NOMO-1 treated with dmso at 0.1 percent for 144 hours (cell line): ENCODE data around the gene KIF16B.

Source experiments
- DNase-seq: peaks from one replicate; lab custom pipeline; 2025; ENCODE audit not compliant: unreplicated experiment; lab: John Stamatoyannopoulos, UW

The KIF16B gene

GRCh38 chr20:16364320-16364687 is 208.9 kb downstream of the KIF16B start:
- DNase-seq: no peak

GRCh38 chr20:16363506-16364319 is 209.5 kb downstream of the KIF16B start:
- no peak for DNase-seq

GRCh38 chr20:16362642-16363041 is 210.6 kb downstream of the KIF16B start:
- DNase-seq: no peak

DNA sequence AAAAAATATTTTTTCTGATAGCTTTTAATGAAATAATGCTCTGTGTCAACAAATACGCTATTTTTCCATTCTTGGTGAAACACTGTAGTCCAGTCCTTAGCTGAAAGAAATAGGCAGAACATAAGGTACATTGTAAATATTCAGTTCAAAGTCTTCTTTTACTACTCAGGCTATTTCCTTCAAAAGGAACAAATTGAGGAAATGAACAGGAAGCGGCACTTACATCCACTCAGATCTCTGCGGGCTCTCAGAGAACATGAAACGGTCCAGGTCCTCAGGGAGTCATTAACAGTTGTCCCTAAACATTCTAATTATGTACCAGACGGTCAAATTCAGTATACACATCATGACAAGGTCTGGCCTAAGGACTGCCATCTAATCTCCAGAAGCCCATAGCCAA is 212.6 kb downstream of the KIF16B start:
- no peak for DNase-seq

- DNase-seq: no peak
Measured at GRCh38 chr20:16353417-16353781, 219.8 kb downstream of the KIF16B start.

DNA sequence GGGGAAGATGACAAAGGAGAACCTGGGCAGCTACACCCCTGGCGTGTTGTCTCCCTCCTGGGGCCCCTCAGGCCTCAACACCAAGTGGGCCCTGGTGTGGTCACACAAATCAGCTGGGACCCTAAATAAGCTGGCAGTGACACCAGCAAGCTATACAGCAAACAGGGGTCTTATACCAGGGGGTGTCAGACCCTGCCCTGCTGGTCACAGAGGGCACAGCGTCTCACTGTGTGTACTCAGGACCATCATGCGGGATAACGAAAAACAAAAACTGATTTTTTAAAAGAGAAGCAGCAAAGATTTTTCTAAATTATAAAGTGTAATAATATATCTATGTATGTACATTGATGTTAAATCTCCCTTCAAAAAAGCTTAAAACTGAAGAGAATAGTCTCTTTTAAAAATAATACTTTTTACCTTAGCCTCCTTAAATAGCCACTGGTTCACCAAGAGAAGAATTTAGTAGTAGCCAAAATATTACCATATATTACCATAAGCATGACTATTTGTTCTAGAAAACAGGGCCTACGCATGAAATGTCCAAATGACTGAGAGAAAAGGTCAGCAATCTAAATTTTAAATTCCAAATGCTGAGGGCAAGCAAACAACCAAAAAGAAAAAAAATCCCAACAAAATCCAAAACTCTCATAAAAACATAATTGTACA is 220.4 kb downstream of the KIF16B start:
- no peak for DNase-seq

DNA sequence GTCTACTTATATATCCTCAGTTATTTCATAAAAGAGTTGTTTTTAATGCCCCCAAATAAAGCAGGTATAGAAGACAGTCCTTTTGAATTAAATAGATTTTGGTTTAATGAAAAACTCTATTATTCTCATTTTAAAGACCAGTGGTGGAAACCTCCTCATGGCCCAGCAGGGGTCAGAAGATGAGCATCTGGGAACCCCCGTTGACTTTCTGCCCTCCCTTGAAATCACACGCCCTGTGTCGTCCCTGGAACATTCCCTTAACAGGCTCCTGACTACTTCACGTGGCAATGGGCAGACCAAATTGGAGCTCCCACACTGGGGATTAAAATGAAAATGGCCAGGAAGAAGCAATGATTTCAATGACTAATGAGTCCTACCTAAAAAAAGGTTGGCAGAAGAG is 220.9 kb downstream of the KIF16B start:
- no peak for DNase-seq

- DNase-seq: no peak
Measured at GRCh38 chr20:16351415-16351814, 221.8 kb downstream of the KIF16B start.

DNA sequence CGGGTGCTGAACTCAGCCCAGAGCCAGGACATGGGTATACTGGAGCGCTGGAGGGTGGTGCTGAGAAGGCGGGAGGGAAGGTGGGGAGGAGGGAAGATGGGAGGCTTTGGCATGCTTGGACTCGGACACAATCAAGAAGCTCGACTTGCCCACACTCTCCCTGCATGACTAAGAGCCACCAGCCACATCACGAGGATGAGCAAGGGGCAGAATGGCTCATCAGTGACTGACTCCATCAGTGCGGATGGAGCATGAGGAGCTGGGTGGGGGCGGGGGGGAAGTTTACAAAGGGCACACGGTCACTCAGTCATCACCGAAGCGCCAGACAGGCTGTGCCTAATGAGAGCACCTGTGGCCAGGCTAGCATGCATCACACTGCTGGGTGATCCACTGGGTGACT is 222.8 kb downstream of the KIF16B start:
- no peak for DNase-seq

DNA sequence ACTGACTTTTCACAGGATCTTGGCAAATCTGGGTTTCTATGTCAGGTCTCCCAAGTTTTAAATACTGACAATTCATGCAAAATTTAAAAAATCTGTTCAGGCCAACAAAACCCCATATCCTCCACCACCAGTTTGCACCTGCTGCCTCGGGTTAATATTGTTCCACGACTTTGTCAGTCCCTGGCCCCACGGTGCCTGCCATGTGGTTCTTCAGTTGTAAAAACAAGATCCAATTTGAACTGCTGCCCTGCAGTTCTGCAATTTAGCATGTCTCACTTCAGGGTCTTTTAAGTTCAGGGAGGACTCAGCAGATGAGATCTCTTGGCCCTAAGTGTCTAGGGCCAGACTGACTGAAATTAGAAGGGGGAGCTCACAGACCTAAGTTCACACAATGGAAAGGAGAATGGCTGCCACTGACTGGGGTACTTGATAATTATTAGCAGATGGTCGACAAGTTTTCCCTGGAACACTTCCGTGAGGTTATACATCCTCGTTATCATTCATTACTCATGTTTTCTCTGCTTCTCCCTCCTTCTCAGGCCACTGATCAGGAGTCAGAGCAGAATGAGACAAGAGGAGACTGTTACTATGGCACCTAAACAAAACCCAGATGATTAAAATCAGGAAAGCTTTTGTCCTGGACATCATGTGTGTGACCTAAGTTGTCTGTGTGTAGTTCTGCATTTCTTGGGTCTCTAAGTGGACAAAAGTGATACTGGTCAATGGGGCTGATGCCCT is 223.6 kb downstream of the KIF16B start:
- DNase-seq: no peak

DNA sequence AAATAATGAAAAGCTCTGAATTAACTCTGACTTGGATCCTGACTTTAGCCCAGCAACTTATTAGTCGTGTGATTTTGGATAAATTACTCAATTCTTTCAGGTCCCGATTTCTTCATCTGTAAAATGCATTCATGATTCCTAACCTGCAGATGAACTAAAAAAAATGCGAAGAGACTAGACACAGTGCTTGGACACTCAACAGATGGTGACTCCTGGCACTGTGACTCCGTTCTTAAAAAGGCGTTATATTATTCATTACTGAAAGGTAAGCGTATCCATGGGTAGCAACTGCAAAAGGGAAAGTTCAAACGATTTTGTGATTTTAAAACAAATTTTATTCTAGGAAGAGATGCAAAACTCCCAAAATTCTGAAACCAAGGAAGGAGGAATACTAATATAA is 226.3 kb downstream of the KIF16B start:
- no peak for DNase-seq

GRCh38 chr20:16337707-16338106 is 235.5 kb downstream of the KIF16B start:
- DNase-seq: no peak

DNA sequence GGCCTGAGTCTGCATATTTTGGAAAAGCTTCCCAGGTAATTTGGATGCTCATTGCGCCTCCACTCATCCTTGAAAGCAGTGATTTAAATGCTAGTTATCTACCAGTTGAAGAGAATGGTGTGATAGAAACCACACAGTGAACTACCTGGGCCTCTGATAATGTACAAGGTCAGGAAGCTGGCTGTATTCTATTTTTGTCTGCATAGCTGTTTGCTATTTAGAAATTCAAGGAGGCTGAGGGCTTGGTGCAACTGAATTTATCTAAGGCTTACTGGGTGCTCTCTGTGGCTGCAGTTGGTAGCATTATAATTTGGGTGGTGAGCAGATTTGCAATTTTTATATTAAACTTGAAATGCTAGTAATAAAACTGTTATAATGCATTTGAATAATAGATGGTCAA is 245.6 kb downstream of the KIF16B start:
- DNase-seq: no peak

- DNase-seq: no peak
Measured at GRCh38 chr20:16321291-16321690, 252.0 kb downstream of the KIF16B start.

- DNase-seq: peak; percentile 71
Measured at GRCh38 chr20:16317445-16318362, 255.5 kb downstream of the KIF16B start.

- no peak for DNase-seq
Measured at GRCh38 chr20:16316513-16316912, 256.7 kb downstream of the KIF16B start.

DNA sequence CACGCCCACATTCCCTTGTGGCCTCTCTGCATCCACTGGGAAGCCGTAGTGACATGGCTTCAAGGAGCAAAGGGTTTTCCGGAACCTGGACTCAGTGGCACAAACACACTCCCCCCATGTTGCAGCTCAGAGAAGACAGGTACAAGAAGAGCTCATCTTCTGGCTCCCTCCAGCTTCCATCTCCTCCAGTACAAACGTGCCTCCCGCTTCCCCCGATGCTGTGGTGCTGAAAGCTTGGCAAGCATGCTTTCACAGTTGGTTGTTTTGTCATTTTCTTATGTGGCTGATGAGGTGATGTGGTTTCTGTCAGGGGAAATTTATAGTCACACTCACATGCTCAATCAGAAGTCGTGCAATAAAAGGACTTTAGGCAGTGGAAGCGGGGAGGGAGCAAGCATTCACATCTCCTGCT is 258.5 kb downstream of the KIF16B start:
- no peak for DNase-seq

DNA sequence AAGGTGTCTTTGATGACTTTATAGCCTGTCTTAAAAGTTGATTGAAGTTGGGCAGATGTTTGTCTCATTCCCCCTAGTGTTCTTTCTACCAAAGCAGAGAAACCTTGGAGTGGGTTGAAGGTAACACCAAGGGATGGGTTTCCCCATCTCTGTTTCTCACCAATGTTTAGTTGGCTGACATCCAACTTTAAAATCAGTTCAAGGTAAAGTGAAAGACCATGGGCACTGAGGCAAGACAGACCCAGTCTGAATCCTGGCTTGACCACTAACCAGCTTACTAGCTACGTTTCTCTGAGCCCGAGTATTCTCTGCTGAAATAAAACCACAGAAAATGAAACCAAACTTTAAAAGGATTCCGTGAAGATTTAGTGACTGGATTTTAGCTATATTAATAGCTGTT is 258.9 kb downstream of the KIF16B start:
- DNase-seq: no peak

DNA sequence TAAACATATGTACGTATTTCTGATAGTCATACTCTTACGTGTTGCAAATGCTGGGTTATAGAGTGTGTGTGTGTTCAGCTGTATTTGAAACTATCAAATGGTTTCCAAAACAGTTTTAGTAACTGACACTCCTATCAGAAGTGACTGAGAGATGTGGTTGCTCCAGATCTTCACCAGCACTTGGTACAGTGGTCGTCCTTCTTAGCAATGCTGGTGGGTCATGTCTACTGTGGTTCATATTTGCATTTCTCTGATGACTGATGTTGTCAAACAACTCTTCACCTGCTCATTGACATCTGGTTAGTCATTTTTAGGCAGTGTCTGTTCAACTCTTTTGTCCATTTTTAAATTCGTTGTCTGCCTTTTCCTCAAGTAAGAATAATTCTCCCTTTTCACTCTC is 259.3 kb downstream of the KIF16B start:
- DNase-seq: no peak

- DNase-seq: no peak
Measured at GRCh38 chr20:16312998-16313397, 260.2 kb downstream of the KIF16B start.

GRCh38 chr20:16311756-16312155 is 261.5 kb downstream of the KIF16B start:
- no peak for DNase-seq
